Occipital lobe (tissue), 2 donors: ENCODE measurements around the gene PDE11A. TPM values are rescaled to one million over a fixed set of nuclear protein-coding genes. Genes with fewer than 3 reads are reported as not detected.
"Not testable (repeated sequence)": the region's sequence is repeated elsewhere in the genome, so short reads cannot be mapped to it uniquely, and the experiment has no call there.

Experiments used
- DNase-seq: peaks from one replicate; lab custom pipeline; 2025; lab: John Stamatoyannopoulos, UW
- total RNA-seq: library from RNA; depleted of rRNA; stranded (reverse); fragments of >200 nt; gene quantifications from one replicate; pipeline ENCODE4 v1.2.3, GENCODE V29; 2014

Gene PDE11A
- total RNA-seq, 1 donor from 2014 or later, result 1.7 TPM

DNA sequence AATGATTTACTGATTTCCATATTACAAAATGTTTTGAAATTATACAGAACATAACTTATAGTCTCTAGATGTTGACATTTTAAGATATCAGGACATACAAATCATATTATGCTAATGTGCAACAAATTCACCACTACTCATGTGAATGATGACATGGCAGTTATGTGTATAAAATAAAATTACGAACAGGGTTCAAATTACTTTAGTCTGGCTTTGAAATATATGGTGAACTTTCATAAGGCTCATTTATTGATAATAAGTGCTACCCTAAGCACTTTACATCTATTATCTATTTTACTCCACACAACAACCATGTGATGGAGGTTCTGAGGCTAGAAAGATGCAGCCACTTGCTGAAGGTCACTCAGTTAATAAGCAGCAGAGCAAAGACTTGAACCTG lies 62.8 kb downstream of the PDE11A start:
- DNase-seq, result no peak

DNA sequence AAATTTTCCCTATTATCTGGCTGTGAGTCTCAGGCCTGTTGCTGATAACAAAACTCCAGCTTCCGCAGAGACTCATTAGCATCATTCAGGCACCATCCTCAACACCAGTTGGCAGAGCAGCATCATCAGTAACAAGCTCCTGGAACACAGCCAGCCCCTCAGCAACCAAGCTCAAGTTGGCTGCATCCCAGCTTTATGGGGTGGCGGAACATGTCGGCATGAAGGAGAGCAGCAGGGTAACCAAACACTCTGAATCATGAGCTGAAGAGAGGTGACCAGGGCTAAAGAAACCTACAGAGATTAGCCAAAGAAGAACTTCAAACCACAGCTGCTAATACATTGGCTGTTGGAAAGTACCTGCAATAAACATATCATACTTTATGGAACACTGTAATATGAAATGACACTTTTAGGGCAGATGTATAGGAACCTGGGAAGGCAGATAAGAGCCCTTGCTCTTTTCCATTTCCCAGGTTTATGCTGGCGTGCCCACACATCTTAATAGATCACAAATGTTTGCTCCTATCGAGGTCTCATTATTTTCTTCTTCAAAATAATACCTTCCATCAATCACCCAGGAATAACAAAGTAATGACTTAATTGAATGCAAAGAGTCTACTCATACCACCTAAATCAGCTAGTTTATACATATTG lies 63.8 kb downstream of the PDE11A start:
- peak; percentile 1 for DNase-seq

DNA sequence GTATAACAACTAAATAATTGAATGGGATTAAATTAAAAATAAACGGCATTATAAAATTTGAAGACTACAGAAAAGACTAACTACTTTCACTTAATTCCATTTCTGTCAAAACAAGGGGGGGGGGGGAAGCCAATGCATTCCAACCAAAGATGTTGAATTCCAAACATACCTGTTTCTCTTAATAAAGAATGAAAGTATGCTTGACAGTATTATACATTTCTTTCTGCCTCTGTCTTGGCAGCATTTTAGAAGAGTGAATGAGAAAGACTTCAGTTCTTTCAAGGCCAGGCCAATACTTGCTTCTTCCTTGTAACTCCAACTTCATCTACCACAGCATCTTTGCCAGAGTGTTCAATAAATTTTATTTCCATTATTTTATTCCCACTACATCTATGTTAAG lies 65.9 kb downstream of the PDE11A start:
- no peak for DNase-seq

DNA sequence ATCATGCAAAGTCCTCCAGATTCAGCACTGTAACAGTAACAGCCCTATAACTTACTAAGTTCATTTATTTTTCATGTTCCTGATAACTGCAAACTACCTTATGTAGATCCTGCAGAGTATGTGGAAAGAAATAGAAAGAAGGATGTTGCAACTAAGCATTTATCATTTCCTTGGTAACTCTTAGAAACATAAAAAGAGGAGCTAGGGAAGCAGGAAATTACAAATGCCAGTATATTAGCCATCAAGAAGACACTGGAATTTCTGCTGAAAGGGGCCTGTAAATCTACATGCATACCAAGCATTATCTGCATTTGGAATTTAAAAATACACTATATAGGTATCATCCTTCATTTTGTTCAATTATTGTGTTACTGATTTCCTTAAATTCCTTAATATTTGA lies 66.8 kb downstream of the PDE11A start:
- no peak for DNase-seq

DNA sequence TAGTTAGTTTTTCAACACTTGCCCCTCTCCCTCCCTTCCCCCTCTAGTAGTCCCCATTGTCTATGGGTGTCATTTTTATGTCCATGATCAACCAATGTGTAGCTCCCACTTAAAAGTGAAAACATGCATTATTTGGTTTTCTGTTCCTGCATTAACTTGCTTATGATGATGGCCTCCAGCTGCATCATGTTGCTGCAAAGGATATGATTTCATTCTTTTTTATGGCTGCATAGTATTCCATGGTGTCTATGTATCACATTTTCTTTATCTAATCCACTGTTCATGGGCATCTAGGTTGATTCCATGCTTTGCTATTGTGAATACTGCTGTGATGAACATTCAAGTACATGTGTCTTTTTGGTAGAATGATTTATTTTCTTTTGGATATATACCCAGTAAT lies 70.5 kb downstream of the PDE11A start:
- no peak for DNase-seq

DNA sequence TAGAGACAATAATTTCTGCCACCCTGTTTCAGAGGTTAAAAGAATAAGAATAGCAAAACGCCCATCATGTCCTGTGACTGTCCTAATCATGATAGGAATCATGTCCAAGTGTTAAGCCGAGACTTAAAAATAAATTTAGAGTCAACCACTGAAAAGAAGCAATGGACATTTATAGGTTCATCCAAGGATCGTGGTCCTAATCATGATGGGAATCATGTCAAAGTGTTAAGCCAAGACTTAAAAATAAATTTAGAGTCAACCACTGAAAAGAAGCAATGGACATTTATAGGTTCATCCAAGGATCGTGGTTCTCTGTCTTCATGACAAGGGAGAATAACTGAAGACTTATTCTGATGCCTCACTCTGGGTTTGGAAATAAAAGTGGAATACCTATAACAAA lies 73.6 kb downstream of the PDE11A start:
- DNase-seq, result no peak

DNA sequence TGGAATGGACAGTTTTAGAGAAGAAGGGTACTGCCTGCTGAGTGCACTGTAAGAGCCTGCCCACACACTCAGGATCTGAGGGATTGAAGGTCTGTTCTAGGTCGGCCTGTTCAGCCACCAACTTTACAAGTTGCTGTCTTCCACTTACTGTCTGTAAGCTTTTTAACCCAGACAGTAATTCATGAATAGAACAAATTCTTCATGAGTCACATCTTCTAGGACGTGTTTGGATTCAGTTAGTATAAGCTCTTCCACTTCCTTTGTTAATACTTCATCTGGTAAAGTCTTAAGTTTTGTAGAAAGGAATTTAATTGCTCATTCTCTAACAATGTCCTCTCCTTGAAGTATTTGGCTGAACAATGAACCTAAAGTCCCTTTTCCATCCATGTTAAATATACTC lies 74.6 kb downstream of the PDE11A start:
- no peak for DNase-seq

DNA sequence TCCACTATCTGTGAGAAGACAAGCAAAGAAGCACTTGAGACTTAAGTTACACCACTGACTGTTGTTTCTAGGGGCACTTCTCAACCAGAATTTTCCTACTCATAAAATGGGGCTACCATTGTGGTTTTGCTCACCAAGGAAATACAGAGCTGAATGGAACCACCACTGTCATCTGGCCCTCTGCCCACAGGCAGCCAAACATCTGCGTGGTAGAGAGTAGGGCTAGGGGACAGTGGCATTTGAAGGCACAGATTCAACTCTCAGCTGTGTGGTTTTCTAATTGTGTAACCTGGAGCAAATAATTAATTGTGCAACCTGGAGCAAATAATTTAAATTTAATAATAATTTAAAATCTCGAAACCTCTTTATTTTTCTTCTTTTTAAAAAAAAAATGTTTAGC lies 79.6 kb downstream of the PDE11A start:
- no peak for DNase-seq

DNA sequence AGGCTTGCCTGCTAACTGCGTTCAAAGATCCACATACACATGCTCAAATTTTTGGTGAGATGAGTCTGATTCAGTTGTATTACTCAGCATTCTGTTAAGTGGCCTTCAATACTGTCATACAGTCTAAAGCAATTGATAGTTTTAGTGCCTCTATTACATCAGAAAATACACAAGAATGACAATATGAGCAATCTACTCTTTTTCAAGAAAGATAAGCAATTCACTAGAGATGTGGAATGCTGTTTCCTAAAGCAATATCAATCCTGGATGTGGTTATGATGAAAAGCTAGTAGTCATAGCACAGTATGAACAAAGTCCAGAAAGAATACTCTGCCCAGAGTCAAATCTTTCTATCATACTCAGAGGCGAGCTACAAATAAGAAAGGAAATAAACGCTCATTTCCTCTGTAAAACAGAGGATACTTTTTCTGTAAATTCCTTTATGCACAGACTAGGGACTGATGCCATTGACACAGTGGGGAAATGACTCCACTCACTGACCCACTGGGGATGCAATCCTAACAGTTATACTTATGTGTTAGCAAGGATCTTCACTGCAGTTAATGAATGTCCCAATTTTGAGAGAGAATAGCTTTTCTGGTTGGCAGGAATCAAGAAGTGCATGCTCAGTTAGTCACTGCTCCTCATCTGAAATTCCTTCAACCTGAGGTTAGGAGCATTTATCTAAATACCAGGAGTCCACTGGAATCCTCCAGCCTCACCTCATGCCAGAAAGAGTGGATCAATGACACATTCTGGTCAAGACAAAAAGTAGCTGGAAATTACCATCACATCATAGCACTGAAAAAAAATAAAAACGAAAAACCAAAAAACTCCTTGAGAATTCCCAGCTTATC lies 83.3 kb downstream of the PDE11A start:
- DNase-seq, result no peak

DNA sequence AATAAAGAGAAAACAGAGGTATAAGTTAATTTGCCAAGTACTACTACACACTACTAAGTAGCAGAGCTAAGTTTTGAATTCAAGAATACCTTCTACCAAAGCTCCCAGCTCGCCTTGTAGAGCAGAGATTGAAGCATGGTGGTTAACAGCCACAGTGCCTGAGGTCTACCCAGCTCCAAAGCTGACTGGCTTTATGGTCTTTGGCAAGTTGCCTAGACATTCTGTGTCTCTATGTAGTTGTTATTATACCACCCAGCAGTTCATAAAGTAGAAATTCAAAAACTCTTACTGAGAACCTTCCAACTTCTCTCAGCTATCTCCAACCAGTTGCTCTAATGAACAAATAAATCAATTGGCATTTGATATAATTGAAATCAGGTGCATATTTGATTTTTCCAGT lies 87.8 kb downstream of the PDE11A start:
- DNase-seq, result no peak

DNA sequence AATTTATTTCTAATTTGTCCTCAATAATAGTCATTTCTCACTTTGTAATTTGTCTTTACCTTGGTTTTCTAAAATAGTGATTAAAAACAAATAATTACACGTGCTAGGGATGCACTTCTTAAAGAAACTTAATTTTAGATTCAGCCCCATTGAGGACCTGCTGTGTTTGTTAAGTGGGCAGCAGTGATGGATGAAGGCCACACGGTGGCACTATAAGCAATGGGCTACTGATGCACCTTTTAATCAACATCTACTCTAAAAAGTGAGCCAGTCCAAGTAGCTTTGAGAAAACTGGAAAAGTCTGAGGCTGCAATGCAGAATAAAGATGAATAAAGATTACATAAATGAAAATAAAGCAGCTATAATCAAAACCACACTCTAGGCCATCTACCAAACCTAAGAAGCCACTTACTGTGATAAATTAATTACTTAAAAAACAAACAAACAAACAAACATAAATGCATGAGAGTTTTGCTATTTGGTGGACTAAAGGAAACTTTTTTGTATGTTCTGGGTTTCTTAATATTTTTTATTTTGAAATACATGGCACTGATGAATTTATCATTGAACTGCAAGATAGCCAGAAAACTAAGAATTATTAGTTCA lies 89.3 kb downstream of the PDE11A start:
- DNase-seq, result no peak

DNA sequence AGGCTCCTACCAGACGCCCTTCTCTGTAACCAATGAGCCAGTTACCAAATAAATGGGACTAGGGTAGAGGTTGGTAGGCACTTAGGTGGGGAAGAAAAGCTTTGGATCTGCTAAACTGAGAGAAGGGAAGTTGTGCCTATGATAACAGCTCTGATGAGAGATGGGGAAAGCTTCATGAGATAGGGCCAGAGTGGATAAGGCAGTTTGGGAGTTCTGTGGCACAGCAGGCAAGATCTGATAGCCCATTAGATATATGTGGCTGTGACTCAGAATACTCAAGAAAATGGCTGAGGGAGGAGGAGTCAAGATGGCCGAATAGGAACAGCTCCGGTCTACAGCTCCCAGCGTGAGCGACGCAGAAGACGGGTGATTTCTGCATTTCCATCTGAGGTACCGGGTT lies 99.8 kb downstream of the PDE11A start:
- no peak for DNase-seq

DNA sequence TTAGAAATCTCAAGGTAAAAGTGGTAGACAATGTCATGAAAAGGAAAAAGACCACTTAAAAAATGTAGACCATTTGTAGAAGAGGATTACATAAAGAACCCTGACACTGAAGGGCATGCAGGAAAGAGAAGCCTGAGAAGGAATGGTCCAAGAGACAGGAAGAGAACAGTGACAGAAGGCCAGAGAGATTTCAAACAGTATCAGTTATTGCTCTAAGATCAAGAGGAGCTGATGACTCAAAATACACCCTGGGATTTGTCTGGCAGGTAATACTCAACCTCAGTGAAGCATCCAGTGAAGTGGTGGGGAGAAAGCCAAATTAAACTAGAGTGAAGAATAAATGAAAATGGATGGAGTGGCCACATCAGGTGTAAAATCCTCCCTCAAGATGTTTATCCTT lies 100.5 kb downstream of the PDE11A start:
- DNase-seq, result no peak

DNA sequence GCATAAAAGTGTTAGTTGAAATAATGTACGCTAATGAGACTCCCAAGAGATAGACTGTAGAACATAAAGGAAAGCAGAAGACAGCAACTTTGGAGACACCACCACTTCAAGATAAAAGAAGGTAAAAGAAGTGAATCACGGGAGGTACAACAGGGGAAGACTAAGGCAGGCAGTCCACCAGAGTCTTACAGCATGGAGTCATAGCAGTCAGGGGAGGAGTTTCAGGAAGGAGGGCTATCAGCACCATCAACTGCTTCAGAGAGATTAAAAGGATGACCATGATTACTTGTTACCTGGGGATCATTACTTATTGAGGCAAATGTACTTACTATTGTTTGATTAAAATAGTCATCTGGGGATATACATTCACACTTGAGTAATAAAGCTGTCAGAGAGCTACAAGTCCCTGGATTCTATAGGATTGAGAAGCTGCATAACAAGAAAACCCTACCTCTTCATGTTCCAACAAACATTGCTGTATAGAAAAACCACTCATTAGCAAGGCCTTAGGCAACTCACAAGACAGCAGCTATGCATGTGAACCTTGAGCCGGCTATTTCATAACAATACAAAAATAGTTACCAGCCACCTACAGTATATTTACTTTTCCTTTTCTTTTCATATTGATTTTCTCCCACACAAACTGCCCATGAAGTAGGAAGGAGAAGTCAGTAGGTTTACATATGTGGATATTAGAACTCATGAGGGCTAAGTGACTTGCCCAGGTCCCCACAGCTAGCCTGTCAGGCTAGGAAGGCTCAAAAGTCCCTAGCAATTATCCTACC lies 101.7 kb downstream of the PDE11A start:
- no peak for DNase-seq

DNA sequence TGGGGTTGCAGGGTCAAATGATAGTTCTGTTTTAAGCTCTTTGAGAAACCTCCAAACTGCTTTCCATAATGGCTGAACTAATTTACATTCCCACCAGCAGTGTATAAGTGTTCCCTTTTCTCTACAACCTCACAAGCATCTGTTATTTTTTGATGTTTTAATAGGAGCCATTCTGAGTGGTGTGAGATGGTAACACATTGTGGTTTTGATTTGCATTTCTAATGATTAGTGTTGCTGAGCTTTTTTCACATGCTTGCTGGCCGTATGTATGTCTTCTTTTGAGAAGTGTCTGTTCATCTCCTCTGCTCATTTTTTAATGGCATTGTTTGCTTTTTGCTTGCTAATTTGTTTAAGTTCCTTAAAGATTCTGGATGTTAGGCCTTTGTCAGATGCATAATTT lies 107.7 kb downstream of the PDE11A start:
- DNase-seq, result no peak

DNA sequence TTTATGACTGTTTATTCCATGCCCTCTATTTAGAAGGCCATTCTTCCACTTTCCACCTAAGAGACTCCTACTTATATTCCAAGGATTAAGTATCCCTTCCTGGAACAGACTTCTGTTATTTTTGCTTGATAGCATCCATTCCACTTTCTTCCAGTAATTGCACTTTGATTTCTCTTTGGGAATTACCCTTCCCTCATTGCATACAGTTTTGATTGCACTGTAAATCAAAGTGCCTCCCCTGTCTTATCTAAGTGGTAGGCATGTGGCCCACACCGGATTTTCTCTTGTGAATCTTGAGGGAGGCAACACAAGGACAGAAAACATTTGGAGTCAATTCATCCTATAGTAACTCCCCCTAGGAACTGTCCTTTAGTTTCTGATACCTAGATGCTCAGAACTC lies 120.4 kb downstream of the PDE11A start:
- no peak for DNase-seq

DNA sequence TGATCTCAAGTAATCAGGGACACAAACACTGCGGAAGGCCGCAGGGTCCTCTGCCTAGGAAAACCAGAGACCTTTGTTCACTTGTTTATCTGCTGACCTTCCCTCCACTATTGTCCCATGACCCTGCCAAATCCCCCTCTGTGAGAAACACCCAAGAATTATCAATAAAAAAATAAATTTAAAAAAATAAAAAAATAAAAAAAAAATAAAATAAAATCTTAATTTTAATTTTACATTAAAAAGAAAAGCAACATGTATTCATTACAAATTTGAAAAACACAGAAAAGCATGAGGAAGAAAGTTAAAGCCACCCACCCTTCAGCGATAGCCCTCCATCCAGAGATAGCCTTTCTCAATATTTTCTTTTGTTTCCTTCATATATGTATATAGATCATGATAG lies 125.0 kb downstream of the PDE11A start:
- DNase-seq, result not testable (repeated sequence)

DNA sequence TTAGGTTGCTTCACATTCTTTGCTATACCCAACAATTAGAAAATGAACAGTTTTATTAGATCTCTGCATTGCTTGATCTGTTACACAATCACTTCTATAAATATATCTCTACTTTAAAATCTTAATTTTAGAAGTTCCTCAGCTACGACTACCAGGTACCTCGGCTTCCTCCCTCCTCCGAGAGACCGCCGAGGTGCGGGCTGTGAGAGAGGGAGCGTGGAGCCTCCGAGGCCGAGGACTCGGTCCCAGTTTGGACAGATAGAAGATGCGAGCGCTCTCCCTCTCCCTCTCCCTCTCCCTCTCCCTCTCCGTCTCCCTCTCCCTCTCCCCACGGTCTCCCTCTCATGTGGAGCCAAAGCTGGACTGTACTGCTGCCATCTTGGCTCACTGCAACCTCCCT lies 128.0 kb downstream of the PDE11A start:
- not testable (repeated sequence) for DNase-seq

DNA sequence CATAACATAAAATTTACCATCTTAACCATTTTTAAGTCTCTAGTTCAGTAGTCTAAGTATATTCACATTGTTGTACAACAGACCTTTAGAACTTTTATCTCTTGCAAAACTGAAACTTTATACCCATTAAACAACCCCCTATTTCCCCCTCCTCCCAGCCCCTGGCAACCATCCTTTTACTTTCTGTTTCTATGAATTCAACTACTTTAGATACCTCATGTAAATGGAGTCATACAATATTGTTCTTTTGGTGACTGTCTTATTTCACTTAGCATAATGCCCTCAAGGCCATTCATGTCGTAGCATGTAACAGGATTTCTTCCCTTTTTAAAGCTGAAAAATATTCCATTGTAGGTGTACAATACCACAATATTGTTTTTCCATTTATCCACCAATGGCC lies 129.8 kb downstream of the PDE11A start:
- DNase-seq, result no peak

DNA sequence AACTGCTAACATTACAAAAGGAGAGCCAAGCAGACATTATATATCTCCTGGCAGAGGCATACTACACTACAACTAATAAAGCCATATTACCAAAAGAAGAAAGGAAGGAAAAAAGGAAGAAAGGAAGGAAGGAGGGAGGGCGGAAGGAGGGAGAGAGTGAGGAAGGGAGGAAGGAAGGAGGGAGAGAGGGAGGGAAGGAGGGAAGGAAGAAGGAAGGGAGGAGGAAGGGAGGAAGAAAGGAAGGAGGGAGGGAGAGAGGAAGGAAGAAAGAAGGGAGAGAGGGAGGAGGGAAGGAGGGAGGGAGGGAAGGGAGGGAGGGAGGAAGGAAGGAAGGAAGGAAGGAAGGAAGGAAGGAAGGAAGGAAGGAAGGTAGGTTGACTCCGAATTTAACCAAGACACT lies 133.4 kb downstream of the PDE11A start:
- DNase-seq, result no peak

DNA sequence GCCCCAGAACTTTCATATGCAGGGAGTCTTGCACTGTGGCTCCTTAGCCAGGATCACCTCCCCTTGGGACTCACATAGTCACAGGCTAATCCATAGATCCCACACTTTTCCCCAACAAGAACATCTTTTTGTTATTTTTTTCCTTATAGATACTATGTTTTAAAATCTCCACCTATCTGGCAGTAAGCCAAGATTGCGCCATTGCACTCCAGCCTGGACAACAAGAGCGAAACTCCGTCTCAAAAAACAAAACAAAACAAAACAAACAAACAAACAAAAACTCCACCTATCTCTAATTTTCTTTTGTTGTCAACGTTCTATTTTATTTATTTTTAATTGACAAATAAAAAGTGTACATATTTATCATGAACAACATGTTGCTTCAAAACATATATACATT lies 141.7 kb downstream of the PDE11A start:
- DNase-seq, result no peak
